Chondrocyte (in vitro differentiated cells): Measurements from ENCODE around the gene CPNE2. TPM values are rescaled to one million over a fixed set of nuclear protein-coding genes. Genes with fewer than 3 reads are reported as not detected.
A peak's percentile ranks its signal among the peaks of the same experiment; 100 is the strongest.

ENCODE experiments used
- DNase-seq: peaks from one replicate; pipeline ENCODE4 v3.0.0; 2021; ENCODE audit warnings: mixed read lengths, low spot score
- H3K27ac Mint-ChIP-seq: one replicate; pipeline ENCODE4 v1.8.0; 2021; ENCODE audit warnings: mild to moderate bottlenecking, moderate library complexity, mixed read lengths; ENCODE audit not compliant: unreplicated experiment
- H3K27me3 Mint-ChIP-seq: 2 replicates; pipeline ENCODE4 v1.8.0; 2021; ENCODE audit warnings: low read depth, mixed read lengths
- H3K36me3 Mint-ChIP-seq: 2 replicates; pipeline ENCODE4 v1.8.0; 2021; ENCODE audit warnings: low read depth, mixed read lengths
- H3K4me1 Mint-ChIP-seq: 2 replicates; pipeline ENCODE4 v1.8.0; 2021; ENCODE audit warnings: low read depth, mild to moderate bottlenecking, mixed read lengths
- H3K4me3 Mint-ChIP-seq: one replicate; pipeline ENCODE4 v1.8.0; 2021; ENCODE audit warnings: mild to moderate bottlenecking, moderate library complexity, mixed read lengths; ENCODE audit not compliant: unreplicated experiment
- H3K9me3 Mint-ChIP-seq: 2 replicates; pipeline ENCODE4 v1.8.0; 2021; ENCODE audit warnings: low read depth, mixed read lengths
- CTCF ChIP-seq: fragments of 200-600 bp; sonication (generic); IDR thresholded peaks from 2 replicates; pipeline ENCODE4 v1.5.0; 2021; ENCODE audit warnings: antibody characterized with exemption, mild to moderate bottlenecking, moderate library complexity
- total RNA-seq: library from RNA; stranded (reverse); gene quantifications from 3 replicates; pipeline ENCODE4 v1.2.1, GENCODE V29; 2021

The CPNE2 gene
- total RNA-seq, 1 donor from 2014 or later = 21.8 TPM

DNA sequence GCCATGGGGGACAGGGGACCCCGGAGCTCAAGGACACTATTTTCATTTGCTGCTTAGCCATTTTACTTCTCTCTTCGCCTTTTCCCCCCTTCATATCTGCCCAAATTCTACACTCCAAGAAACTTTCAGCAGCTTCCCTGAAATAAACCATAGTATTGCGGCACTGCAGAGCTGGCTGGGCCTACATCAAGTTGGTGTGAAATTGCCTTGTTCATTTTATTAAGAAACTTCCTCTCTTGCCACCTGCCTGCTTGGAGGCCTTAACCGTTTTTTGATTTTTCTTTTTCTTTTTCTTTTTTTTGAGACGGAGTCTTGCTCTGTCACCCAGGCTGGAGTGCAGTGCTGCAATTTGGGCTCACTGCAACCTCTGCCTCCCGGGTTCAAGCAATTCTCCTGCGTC lies 7.4 kb upstream of the CPNE2 start:
- no peak for DNase-seq
- H3K9me3 Mint-ChIP-seq = no peaks in the 10 kb centered on the region
- H3K4me1 Mint-ChIP-seq = peaks cover 5% of the 10 kb centered on the region
- TF ChIP-seq CTCF = no peak
- no peak overlapping the region for H3K27ac Mint-ChIP-seq
- no peaks in the 10 kb centered on the region for H3K36me3 Mint-ChIP-seq
- peaks cover 2% of the 10 kb centered on the region for H3K27me3 Mint-ChIP-seq
- H3K4me3 Mint-ChIP-seq = no peak overlapping the region

DNA sequence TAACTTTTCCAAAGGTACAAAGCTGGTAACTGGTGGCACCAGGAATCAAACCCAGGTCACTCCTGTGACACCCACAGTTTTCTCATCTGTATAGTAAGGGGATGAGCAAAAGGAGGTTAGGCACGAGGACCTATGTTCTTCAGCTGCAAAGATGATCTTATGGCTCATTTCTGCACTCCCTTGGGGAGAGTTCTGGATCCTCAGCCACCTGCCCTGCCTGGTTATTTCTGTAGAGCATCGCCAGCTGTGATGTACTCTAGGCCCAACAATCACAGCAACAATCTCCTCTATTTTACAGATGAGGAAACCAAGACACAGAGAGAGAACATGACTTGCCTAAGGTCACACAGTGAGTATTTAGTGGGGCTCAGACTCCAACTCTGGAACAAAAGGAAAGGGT lies 5.4 kb upstream of the CPNE2 start:
- Mint-ChIP-seq H3K27me3 (peaks cover 2% of the 10 kb centered on the region), H3K9me3 (no peaks in the 10 kb centered on the region), H3K27ac (no peak overlapping the region), H3K4me3 (no peak overlapping the region), H3K36me3 (no peaks in the 10 kb centered on the region), H3K4me1 (peaks cover 15% of the 10 kb centered on the region)
- no peak for TF ChIP-seq CTCF
- no peak for DNase-seq

GRCh38 chr16:57089406-57089805 lies 3.0 kb upstream of the CPNE2 start:
- no peak overlapping the region for H3K27ac Mint-ChIP-seq
- H3K4me3 Mint-ChIP-seq = no peak overlapping the region
- H3K4me1 Mint-ChIP-seq = peaks cover 19% of the 10 kb centered on the region
- H3K36me3 Mint-ChIP-seq = no peaks in the 10 kb centered on the region
- TF ChIP-seq CTCF = no peak
- no peaks in the 10 kb centered on the region for H3K9me3 Mint-ChIP-seq
- no peak for DNase-seq
- peaks cover 2% of the 10 kb centered on the region for H3K27me3 Mint-ChIP-seq

GRCh38 chr16:57091200-57091974 lies 996 bp upstream of the CPNE2 start:
- H3K36me3 Mint-ChIP-seq = no peaks in the 10 kb centered on the region
- peaks cover 2% of the 10 kb centered on the region for H3K27me3 Mint-ChIP-seq
- H3K4me3 Mint-ChIP-seq = peak overlapping the region; percentile 74
- no peak for TF ChIP-seq CTCF
- no peak for DNase-seq
- H3K9me3 Mint-ChIP-seq = no peaks in the 10 kb centered on the region
- H3K27ac Mint-ChIP-seq = peak overlapping the region; percentile 17
- H3K4me1 Mint-ChIP-seq = peaks cover 19% of the 10 kb centered on the region

DNA sequence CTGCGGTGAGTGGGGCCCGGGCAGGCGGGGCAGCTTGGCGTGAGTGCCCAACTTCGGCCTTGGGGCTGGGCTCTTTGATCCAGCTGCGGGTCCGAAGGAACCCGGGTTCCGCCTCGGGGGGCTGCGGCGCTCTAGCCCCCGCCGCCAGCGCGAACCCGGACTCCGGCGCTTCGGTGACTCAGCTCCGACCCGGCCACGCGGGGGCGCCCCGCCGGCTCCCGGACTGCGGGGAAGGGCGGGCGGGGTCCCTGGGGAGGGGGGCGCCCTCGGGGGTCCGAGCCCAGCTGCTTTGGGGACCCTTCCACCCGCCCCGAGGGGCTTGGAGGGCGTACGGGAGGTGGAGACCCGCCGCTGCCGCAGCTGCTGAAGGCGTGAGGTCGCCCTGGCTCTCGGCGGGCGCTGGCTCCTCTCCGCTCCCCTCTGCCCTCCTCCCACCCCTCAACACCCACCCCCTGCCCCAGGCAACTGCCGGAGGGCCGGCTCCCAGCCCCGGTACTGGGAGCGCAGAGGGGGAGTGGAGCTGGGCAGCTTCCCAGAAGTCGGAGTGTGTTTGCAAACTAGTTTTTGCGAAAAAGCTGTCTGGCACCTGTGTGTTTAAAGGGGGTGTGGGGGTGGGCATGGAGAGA lies 516 bp downstream of the CPNE2 start:
- H3K36me3 Mint-ChIP-seq = no peaks in the 10 kb centered on the region
- DNase-seq = no peak
- H3K27me3 Mint-ChIP-seq = no peaks in the 10 kb centered on the region
- H3K9me3 Mint-ChIP-seq = no peaks in the 10 kb centered on the region
- peak; percentile 94 for TF ChIP-seq CTCF
- H3K4me1 Mint-ChIP-seq = peaks cover 19% of the 10 kb centered on the region
- peak overlapping the region; percentile 74 for H3K4me3 Mint-ChIP-seq
- H3K27ac Mint-ChIP-seq = no peak overlapping the region
